ENCODE results near the gene ITGB1.

ITGB1 gene

DNA sequence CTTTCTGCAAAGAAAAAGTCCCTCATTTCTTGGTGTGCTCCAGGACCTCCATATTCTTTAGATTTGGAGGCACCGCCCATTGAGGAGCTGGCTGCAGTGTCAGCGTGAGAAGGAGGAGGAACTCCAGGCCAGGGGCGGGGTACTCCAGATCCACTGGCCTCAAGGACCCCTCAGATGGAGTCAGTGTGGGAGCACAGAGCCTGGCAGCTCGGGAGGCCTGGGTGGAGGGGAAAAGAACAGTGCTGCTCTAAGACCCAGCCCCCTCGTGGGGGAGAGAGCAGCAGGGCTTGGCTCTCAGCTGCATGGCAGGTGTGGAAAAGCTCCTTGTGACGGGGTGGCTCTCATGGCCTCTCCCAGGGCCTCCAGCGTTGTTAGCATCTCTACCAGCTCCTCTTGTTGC, 70.5 kb downstream of the ITGB1 start:
- no peak for DNase-seq

DNA sequence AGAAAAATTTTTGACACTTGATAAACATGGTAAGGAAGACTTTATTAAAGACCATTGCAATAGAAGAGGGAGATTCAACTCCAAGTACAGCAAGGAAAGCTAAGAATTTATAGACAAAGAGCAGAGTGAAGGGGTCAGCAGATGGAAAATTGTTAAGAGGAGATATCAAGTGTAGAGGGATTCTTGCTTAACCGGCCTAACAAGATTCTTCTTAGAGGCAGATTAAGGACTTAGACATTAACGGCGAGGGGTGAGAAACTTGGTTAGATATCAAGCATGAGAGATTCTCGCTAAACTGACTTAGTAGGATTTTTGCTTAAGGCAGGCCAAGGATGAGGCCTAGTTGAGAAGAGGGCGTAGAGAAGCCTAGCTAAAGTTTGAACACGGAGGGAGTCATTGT, 76.0 kb downstream of the ITGB1 start:
- no peak for DNase-seq

DNA sequence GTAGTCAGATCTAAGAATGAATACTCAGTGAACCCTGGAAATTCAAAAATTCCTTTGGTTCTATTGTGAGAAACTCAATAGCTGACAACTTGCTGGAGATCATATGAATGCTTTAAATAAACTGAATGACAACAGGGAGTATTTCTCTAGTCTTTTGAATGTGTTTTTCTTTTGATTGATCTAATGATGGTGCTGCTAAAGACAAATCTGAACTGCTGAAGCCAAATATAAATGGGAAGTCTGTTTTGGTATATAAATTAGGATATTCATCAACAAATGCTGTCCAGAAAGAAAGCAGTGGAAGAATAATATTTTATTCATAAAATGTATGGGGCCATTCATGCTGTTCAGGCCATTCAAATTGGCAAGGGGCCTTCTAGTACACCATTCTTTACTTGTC, 79.4 kb downstream of the ITGB1 start:
- DNase-seq, result no peak

GRCh38 chr10:32877915-32878314, 80.1 kb downstream of the ITGB1 start:
- DNase-seq, result no peak

DNA sequence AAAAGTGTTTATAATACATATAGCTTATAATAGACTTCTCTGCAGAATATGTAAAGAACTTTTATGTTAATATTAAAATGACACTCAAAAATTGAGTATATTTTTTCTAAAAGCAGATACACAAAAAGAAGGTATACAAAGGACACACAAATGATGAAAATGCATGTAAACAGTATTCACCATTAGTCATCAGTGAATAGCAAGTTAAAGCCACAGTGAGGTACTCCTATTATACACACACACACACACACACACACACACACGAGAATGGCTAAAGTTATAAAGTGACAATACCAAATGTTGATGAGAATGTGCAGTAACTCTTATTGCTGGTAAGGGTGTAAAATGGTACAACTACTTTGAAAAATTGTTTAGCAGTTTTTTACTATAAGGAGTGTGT, 92.9 kb downstream of the ITGB1 start:
- DNase-seq, result no peak

DNA sequence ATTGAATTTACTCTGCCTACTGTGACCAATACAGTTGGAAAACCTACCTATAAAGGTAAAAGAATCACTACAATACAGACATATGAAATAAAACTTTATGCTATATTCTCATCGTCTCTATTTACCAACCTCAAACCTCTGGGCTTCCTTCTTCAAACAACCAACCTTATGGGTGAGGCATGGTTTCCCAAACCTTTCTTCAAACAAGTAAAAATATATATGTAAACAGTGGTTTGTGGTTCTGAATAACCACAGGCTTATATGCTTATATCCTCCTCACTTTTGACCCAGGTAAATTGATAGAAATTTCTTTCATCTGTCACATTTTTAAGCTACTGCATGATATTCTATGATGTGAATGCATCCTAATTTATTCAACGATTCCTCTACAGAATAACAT, 103.6 kb downstream of the ITGB1 start:
- DNase-seq, result no peak

DNA sequence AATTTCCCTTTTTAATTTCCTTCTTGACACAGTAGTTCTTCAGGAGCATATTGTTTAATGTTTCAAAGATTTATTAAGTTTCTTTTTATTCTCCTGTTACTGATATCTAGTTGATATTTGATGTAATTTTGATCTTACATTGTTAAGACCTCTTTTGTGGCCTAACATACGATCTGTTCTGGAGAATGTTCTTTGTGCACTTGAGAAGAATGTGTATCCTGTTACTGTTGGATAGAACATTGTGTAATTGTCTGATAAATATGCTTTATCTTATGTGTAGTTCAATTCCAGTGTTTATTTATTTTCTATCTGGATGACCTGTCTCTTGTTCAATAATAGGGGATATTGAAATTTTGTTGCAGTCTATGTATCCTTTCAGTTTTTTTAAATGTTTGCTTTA, 106.7 kb downstream of the ITGB1 start:
- DNase-seq, result no peak

Measured in inflammatory macrophage (primary cell).